Measurements from ENCODE around the gene TMEM128. TPM values are rescaled to one million over a fixed set of nuclear protein-coding genes. Genes with fewer than 3 reads are reported as not detected.
A peak's percentile ranks its signal among the peaks of the same experiment; 100 is the strongest.

Gene TMEM128
- total and polyA plus RNA-seq, 2 of the 13 experiments (the other 11 are each of a cell fraction or from before 2014, with no cell fraction given) = 19.4 to 27.9 TPM

DNA sequence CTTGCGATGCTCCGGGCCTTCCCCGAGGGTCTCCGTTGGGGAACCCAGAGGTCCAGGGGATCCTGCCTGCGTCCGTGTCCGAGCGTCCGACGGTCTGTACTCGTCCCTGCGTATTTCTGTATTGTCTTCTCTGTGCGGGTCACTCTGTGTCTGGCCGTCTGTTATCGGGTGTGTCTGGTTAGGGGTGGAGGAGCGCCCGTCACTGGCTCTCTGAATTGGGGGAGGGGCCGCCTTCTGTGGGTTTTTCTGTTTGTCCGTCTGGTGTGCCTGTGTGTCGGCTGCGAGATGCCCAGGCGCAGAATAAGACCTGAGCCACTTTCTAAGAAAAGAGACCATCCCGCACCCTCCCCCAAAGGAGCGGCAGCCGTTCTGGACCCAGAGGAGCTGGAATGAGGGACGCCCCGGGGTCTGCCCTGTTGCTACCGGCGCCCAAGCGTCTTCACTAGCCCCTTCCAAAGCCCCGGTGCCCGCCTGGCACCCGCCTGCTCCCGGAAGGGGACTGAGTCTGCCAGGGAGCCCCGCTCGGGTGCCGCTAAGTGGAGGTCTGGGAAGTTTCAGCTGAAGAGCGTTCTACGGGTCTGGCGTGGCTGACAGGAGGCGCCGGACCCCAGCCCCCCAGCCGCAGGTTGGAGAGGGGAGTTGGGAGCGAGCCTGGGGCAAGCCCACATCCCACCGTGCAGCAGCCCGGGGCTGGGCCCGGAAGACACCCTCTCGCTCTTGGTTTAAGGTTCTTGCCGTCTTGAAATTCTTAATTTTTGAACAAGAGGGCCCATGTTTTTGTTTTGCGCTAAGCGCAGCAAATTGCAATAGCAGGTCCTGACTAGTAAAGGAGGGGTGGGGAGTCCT lies 20.3 kb downstream of the TMEM128 start:
- ATAC-seq (no peak), FAIRE-seq (no peak), DNase-seq (ENCODE audit: low spot score) (no peak)
- 35% methylated on average over 20 of the region's 51 CpGs for WGBS (ENCODE audit: low lambda C conversion rate)
- Histone ChIP-seq H3K79me2 (ENCODE audit: insufficient read depth, low read length) (no peaks in the 10 kb centered on the region), H3K36me3 (replicated peaks in 1 of 2; ENCODE audit: control insufficient read depth in 1 of 2, insufficient read depth in 2 of 2, low read length in 2 of 2) (no peaks in the 10 kb centered on the region), H2AFZ (ENCODE audit: low read length) (no peak overlapping the region), H3K27me3 (ENCODE audit: control insufficient read depth in 1 of 2, insufficient read depth in 2 of 2, low read length in 2 of 2) (peaks cover 8 to 32% of the 10 kb centered on the region in 2 experiments; a peak in 4 of 5 replicates), H3K9me3 (ENCODE audit: low read length) (no peaks in the 10 kb centered on the region), H3K9ac (ENCODE audit: insufficient read depth, low read depth, low read length) (no peak overlapping the region), H3K4me1 (ENCODE audit: insufficient read depth, low read length) (no peaks in the 10 kb centered on the region), H3K4me2 (ENCODE audit: low read depth, low read length) (peak overlapping the region; percentile 24), H3K27ac (ENCODE audit: extremely low read length, insufficient read depth, low read length) (no peak overlapping the region), H4K20me1 (ENCODE audit: insufficient read depth, low read length) (no peaks in the 10 kb centered on the region), H3K4me3 (replicated peaks in 1 of 3; ENCODE audit: insufficient read depth in 1 of 3, low read depth in 2 of 3, low read length in 3 of 3) (peak overlapping the region in 1 of 3 experiments; percentile 12; a peak in 1 of 6 replicates)
- intact Hi-C loops (cut with micrococcal nuclease; ENCODE audit: unreplicated experiment) (no loop called here), in situ Hi-C loops (cut with HindIII; ENCODE audit: extremely low pct_ligation_motif_present, low pct_unique_long_range_greater_than_20kb) (no loop called here)
- ChIA-PET CTCF (ENCODE audit: low intra/inter-chr PET ratio, low total read pairs) (no interaction called here), POLR2A (no interaction called here)
- BruUV-seq (replicated peaks) = no TSS peak
- TF ChIP-seq EZH2 (conservative IDR thresholded peaks at IDR 0.05; ENCODE audit: low read depth, low read length) = peak; percentile 64; the same call in 1 of the 2 replicates
- TF ChIP-seq, protein P1, sequence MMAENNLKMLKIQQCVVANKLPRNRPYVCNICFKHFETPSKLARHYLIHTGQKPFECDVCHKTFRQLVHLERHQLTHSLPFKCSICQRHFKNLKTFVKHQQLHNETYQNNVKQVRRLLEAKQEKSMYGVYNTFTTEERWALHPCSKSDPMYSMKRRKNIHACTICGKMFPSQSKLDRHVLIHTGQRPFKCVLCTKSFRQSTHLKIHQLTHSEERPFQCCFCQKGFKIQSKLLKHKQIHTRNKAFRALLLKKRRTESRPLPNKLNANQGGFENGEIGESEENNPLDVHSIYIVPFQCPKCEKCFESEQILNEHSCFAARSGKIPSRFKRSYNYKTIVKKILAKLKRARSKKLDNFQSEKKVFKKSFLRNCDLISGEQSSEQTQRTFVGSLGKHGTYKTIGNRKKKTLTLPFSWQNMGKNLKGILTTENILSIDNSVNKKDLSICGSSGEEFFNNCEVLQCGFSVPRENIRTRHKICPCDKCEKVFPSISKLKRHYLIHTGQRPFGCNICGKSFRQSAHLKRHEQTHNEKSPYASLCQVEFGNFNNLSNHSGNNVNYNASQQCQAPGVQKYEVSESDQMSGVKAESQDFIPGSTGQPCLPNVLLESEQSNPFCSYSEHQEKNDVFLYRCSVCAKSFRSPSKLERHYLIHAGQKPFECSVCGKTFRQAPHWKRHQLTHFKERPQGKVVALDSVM (CRISPR knock-in tag; IDR thresholded peaks at IDR 0.05) = no peak

All from HepG2 (cell line).